Heart left ventricle (tissue), 16 donors: ENCODE data around the gene F3. TPM values are rescaled to one million over a fixed set of nuclear protein-coding genes. Genes with fewer than 3 reads are reported as not detected.
A peak's percentile ranks its signal among the peaks of the same experiment; 100 is the strongest.

ENCODE experiments used
- ATAC-seq, 4 donors: fragments of 200-7000 bp; cut with Tn5 transposase; one replicate each; pipeline ENCODE4 v1.9.1; 2020 to 2022; ENCODE audit warnings: moderate library complexity in 4 of 4, mild to moderate bottlenecking in 3 of 4, moderate number of reproducible peaks in 1 of 4
- DNase-seq, 5 donors: peaks; one replicate each; pipeline ENCODE4 v3.0.0-alpha.2; 2020
- H3K27ac ChIP-seq, 12 donors: fragments of 200-600 bp; sonication (generic) in 4 of 12; one replicate each; pipeline versions ENCODE4 v1.5.0 to v1.8.0; 2016 to 2022; ENCODE audit warnings: mild to moderate bottlenecking in 2 of 12
- H3K27me3 ChIP-seq, 9 donors: fragments of 200-600 bp; sonication (generic) in 2 of 9; one replicate each; pipeline versions ENCODE4 v1.5.1 to v1.8.0; 2016 to 2022; ENCODE audit warnings: mild to moderate bottlenecking in 3 of 9
- H3K36me3 ChIP-seq, 9 donors: fragments of 200-600 bp; sonication (generic) in 2 of 9; one replicate each; pipeline versions ENCODE4 v1.5.0 to v1.8.0; 2018 to 2022; ENCODE audit warnings: mild to moderate bottlenecking in 2 of 9
- H3K4me1 ChIP-seq, 12 donors: fragments of 200-600 bp; sonication (generic) in 4 of 12; one replicate each; pipeline versions ENCODE4 v1.5.0 to v1.8.0; 2016 to 2022; ENCODE audit warnings: mild to moderate bottlenecking in 3 of 12
- H3K4me3 ChIP-seq, 12 donors: fragments of 200-600 bp; sonication (generic) in 4 of 12; one replicate each; pipeline versions ENCODE4 v1.5.0 to v1.8.0; 2017 to 2022; ENCODE audit warnings: mild to moderate bottlenecking in 9 of 12, moderate library complexity in 4 of 12
- H3K9me3 ChIP-seq, 12 donors: fragments of 200-600 bp; sonication (generic) in 4 of 12; one replicate each; pipeline versions ENCODE4 v1.5.0 to v1.8.0; 2016 to 2022; ENCODE audit warnings: mild to moderate bottlenecking in 1 of 12
- POLR2A ChIP-seq, 2 donors: fragments of 450-650 bp; IDR thresholded peaks; one replicate each; pipeline ENCODE4 v1.6.1; 2017; ENCODE audit warnings: antibody characterized with exemption in 2 of 2, mild to moderate bottlenecking in 2 of 2, moderate library complexity in 2 of 2
- WGBS, 4 donors: extraction: QIAGEN DNeasy Blood & Tissue Kit in 2 of 4; methylation state at CpG; one replicate each; pipeline versions ENCODE4 v1.1.5 to v1.1.7; 2013 to 2018; 5-methylcytosine and 5-hydroxymethylcytosine counted together
- intact Hi-C, 10 donors: fragments of 100-400 bp; cut with DNase I; formaldehyde crosslinking; loops; one replicate each; pipeline versions ENCODE4 v1.11.1 to v1.14.2; 2022
- polyA plus RNA-seq, 2 donors: library from polyadenylated mRNA; stranded (reverse); fragments of 200-250 nt; gene quantifications; one replicate each; pipeline ENCODE4 v1.2.3, GENCODE V29; 2013
- total RNA-seq, 9 donors: library from RNA; depleted of rRNA in 2 of 9; stranded (reverse); fragments of >200 nt in 2 of 9; fragmentation: NEBNext Ultra II Directional in 3 of 9; extraction: Animal tissue kit (Norgen Biotek cat#: 25700) in 3 of 9; gene quantifications; one replicate each; pipeline versions ENCODE4 v1.1.0 to v1.2.4, GENCODE V29; 2016 to 2023
- TF ChIP-seq, protein P1 (sequence below), 12 donors: fragments of 200-600 bp; sonication (generic) in 4 of 12; IDR thresholded peaks; one replicate each; pipeline versions ENCODE4 v1.5.0 to v1.8.0; 2018 to 2022; ENCODE audit warnings: antibody characterized with exemption in 12 of 12, mild to moderate bottlenecking in 5 of 12
- donor health status: ischemic (EF 13 %, LVEDD 7.1; RV severe dilation, severe dysfunction).
- donor health status: healthy with polysubstance abuse.
- donor health status: DM: no; HTN: yes; CAD: no.
- donor health status: DM: no; HTN: no; CAD: no.
- donor health status: ischemic (EF 25% LVEDD 6.9; RV normal size, moderate dysfunction).
- donor health status: ischemic (EF 25% LVEDD 5.7; RV mildly dilated, moderate dysfunction).
- donor health status: healthy.
- donor health status: DM: yes; HTN: yes; CAD: no.
- donor health status: ischemic (EF 35%, LVEDD 5.7; RV mildly dilated, moderate dysfunction).
- donor health status: nonischemic (EF 11% LVEDD 7.7; RV severe dilation, severe dysfunction).
- donor health status: DM: yes; HTN: yes; CAD: no.
- donor health status: PGD.
- donor health status: ischemic (EF 29% LVEDD 5.4; RV normal size, mild dysfunction).
- donor health status: nonischemic (EF 23%, LVEDD 6.1; RV moderate dilation, normal function).

Gene F3
- total and polyA plus RNA-seq, 11 donors = 25.4 to 88.8 (median 49.7) TPM

DNA sequence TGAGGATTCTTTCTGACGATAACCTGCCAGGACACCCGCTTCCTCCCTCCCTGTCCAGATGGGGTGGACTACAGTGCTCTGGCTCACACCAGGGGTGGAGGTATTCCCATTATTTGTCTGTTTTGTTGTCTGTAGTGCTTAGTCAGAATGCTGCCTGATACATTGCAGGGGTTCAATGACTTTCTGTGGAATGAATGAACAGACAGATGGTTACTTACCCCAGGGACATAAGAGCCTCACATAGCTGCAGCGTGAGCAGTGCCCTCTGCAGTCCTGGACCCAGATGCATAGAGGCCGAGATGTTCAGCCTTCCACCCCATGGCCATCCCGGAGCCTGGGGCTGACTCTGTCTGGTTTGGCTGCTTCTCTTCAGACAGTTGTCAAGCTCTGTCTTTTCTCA, 13.0 kb upstream of the F3 start:
- ATAC-seq = no peak
- intact Hi-C loops = no loop called here
- no peaks in the 10 kb centered on the region for H3K9me3 ChIP-seq
- TF ChIP-seq, protein P1, sequence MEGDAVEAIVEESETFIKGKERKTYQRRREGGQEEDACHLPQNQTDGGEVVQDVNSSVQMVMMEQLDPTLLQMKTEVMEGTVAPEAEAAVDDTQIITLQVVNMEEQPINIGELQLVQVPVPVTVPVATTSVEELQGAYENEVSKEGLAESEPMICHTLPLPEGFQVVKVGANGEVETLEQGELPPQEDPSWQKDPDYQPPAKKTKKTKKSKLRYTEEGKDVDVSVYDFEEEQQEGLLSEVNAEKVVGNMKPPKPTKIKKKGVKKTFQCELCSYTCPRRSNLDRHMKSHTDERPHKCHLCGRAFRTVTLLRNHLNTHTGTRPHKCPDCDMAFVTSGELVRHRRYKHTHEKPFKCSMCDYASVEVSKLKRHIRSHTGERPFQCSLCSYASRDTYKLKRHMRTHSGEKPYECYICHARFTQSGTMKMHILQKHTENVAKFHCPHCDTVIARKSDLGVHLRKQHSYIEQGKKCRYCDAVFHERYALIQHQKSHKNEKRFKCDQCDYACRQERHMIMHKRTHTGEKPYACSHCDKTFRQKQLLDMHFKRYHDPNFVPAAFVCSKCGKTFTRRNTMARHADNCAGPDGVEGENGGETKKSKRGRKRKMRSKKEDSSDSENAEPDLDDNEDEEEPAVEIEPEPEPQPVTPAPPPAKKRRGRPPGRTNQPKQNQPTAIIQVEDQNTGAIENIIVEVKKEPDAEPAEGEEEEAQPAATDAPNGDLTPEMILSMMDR (IDR thresholded peaks at IDR 0.05) = no peak
- no peak for TF ChIP-seq POLR2A (IDR thresholded peaks at IDR 0.05)
- no peaks in the 10 kb centered on the region for H3K36me3 ChIP-seq
- H3K4me1 ChIP-seq = peaks cover 0 to 13% (median 2%) of the 10 kb centered on the region in 12 donors
- DNase-seq = no peak
- WGBS, 4 donors = 86 to 94% (median 91%) methylated on average over 5 of the region's 5 CpGs
- H3K27me3 ChIP-seq = no peaks in the 10 kb centered on the region
- no peak overlapping the region for H3K4me3 ChIP-seq
- no peak overlapping the region for H3K27ac ChIP-seq

- Histone ChIP-seq H3K27ac (no peak overlapping the region), H3K36me3 (no peaks in the 10 kb centered on the region), H3K4me3 (no peak overlapping the region), H3K27me3 (no peaks in the 10 kb centered on the region), H3K9me3 (no peaks in the 10 kb centered on the region), H3K4me1 (peaks cover 0 to 13% (median 2%) of the 10 kb centered on the region in 12 donors)
- intact Hi-C loops = no loop called here
- DNase-seq = no peak
- WGBS, 4 donors = 79 to 90% (median 84%) methylated on average over 4 of the region's 4 CpGs
- ATAC-seq = no peak
- TF ChIP-seq, protein P1 (IDR thresholded peaks at IDR 0.05) = no peak
- TF ChIP-seq POLR2A (IDR thresholded peaks at IDR 0.05) = no peak
These were observed 12.4 kb upstream of the F3 start for GRCh38 chr1:94553931-94554330.

- H3K27ac ChIP-seq = no peak overlapping the region
- H3K4me1 ChIP-seq = peaks cover 0 to 13% (median 2%) of the 10 kb centered on the region in 12 donors
- no peaks in the 10 kb centered on the region for H3K27me3 ChIP-seq
- no peaks in the 10 kb centered on the region for H3K9me3 ChIP-seq
- TF ChIP-seq, protein P1 (IDR thresholded peaks at IDR 0.05) = no peak
- TF ChIP-seq POLR2A (IDR thresholded peaks at IDR 0.05) = no peak
- H3K4me3 ChIP-seq = no peak overlapping the region
- ATAC-seq (no peak), DNase-seq (no peak)
- intact Hi-C loops = no loop called here
- H3K36me3 ChIP-seq = no peaks in the 10 kb centered on the region
- 35 to 60% (median 56%) methylated on average over 5 of the region's 5 CpGs for WGBS, 4 donors
These were observed 11.8 kb upstream of the F3 start for GRCh38 chr1:94553323-94553730.

- TF ChIP-seq, protein P1 (IDR thresholded peaks at IDR 0.05) = no peak
- TF ChIP-seq POLR2A (IDR thresholded peaks at IDR 0.05) = no peak
- ATAC-seq (peak; percentile 92 to 98 (median 95)), DNase-seq (peak in 2 of 5 donors; percentile 49 to 53)
- Histone ChIP-seq H3K27ac (peak overlapping the region in 7 of 12 donors; percentile 4 to 62 (median 32)), H3K27me3 (no peaks in the 10 kb centered on the region), H3K4me1 (peaks cover 0 to 13% (median 2%) of the 10 kb centered on the region in 12 donors), H3K9me3 (no peaks in the 10 kb centered on the region), H3K4me3 (no peak overlapping the region), H3K36me3 (no peaks in the 10 kb centered on the region)
- WGBS, 4 donors = 55 to 69% (median 59%) methylated on average over 8 of the region's 8 CpGs
- intact Hi-C loops = no loop called here
These were observed 10.6 kb upstream of the F3 start for GRCh38 chr1:94552071-94552586.
